ENCODE results near the gene KIF5A.

DNA sequence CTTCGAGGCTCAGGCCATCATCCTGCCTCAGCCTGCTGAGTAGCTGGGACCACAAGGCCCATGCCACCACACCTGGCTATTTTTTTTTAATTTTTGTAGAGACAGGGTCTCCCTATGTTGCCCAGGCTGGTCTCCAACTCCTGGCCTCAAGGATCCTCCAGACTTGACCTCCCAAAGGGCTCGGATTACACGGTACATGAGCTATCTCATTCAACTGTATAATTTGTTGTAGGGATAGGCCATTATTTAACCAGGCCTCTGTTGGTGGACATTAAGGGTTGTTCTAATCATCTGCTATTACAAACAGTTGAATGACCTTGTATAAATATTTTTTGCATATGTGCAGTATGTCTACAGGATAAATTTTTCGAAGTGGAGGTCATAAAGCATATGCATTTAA lies 9.0 kb downstream of the KIF5A start:
- TF ChIP-seq, protein P1, sequence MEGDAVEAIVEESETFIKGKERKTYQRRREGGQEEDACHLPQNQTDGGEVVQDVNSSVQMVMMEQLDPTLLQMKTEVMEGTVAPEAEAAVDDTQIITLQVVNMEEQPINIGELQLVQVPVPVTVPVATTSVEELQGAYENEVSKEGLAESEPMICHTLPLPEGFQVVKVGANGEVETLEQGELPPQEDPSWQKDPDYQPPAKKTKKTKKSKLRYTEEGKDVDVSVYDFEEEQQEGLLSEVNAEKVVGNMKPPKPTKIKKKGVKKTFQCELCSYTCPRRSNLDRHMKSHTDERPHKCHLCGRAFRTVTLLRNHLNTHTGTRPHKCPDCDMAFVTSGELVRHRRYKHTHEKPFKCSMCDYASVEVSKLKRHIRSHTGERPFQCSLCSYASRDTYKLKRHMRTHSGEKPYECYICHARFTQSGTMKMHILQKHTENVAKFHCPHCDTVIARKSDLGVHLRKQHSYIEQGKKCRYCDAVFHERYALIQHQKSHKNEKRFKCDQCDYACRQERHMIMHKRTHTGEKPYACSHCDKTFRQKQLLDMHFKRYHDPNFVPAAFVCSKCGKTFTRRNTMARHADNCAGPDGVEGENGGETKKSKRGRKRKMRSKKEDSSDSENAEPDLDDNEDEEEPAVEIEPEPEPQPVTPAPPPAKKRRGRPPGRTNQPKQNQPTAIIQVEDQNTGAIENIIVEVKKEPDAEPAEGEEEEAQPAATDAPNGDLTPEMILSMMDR (IDR thresholded peaks at IDR 0.05): no peak
- no peak for TF ChIP-seq POLR2A (IDR thresholded peaks at IDR 0.05)
